SK-N-SH (cell line): ENCODE results near the gene SLC46A1.

Experiments used
- POLR2AphosphoS5 ChIP-seq: IDR thresholded peaks from 2 replicates; pipeline ENCODE4 v1.6.1; 2012; ENCODE audit warnings: low read depth, low read length
- REST ChIP-seq: IDR thresholded peaks from 2 replicates; pipeline ENCODE4 v1.6.1; 2012; ENCODE audit warnings: mild to moderate bottlenecking, low read depth, low read length, moderate library complexity

GRCh38 chr17:28363186-28363585 is 42.8 kb downstream of the SLC46A1 start:
- TF ChIP-seq POLR2AphosphoS5: no peak
- no peak for TF ChIP-seq REST
